ENCODE results near the gene ZSWIM9. TPM values are rescaled to one million over a fixed set of nuclear protein-coding genes. Genes with fewer than 3 reads are reported as not detected.

The ZSWIM9 gene
- total and polyA plus RNA-seq, 2 donors (not counting 3 experiments of a cell fraction or from before 2014, with no cell fraction given): 1.0 to 8.6 TPM

- H3K4me1 ChIP-seq (ENCODE audit: control insufficient read depth, extremely low read depth, insufficient read depth, low read length): peaks cover 10% of the 10 kb centered on the region
- intact Hi-C loops (cut with micrococcal nuclease) (no loop called here), dilution Hi-C loops (cut with MboI; ENCODE audit: extremely low pct_ligation_motif_present, low sequenced_read_pairs) (no loop called here)
- H3K4me2 ChIP-seq (ENCODE audit: insufficient read depth, low read length): no peak overlapping the region
- TF ChIP-seq GATA2 (IDR thresholded peaks at IDR 0.05; ENCODE audit: insufficient read depth, insufficient read length, low read depth, low read length) (no peak), EZH2 (IDR thresholded peaks at IDR 0.05; ENCODE audit: borderline replicate concordance, low read depth, low read length, severe bottlenecking) (no peak), FOS (IDR thresholded peaks at IDR 0.05; ENCODE audit: borderline replicate concordance, insufficient read depth, low read length) (no peak), POLR2A (IDR thresholded peaks at IDR 0.05; ENCODE audit: low read depth, low read length) (no peak), MAX (IDR thresholded peaks at IDR 0.05; ENCODE audit: insufficient read depth, insufficient read length) (no peak), CTCF (IDR thresholded peaks at IDR 0.05; ENCODE audit: extremely low read depth in 1 of 2, insufficient read depth in 1 of 2, low read depth in 1 of 2, low read length in 2 of 2) (no peak), MYC (IDR thresholded peaks at IDR 0.05; ENCODE audit: low read depth, low read length) (no peak), POLR2AphosphoS5 (IDR thresholded peaks at IDR 0.05; ENCODE audit: insufficient read depth, low read depth, low read length) (no peak), JUN (IDR thresholded peaks at IDR 0.05; ENCODE audit: borderline replicate concordance, insufficient read depth, insufficient read length, low read depth) (no peak)
- no peaks in the 10 kb centered on the region for H3K27me3 ChIP-seq (ENCODE audit: control insufficient read depth in 2 of 2, insufficient read depth in 2 of 2, low read length in 2 of 2)
- no peak overlapping the region for H3K4me3 ChIP-seq (replicated peaks in 1 of 3; ENCODE audit: insufficient read depth in 1 of 3, low read depth in 1 of 3, low read length in 3 of 3)
- peaks cover 12% of the 10 kb centered on the region for H3K79me2 ChIP-seq (ENCODE audit: control insufficient read depth, insufficient read depth, low read length)
- BruUV-seq (replicated peaks): no TSS peak
- no peaks in the 10 kb centered on the region for H3K9me1 ChIP-seq (replicated peaks; ENCODE audit: control insufficient read depth, extremely low read depth, insufficient read depth, low read length)
- H3K36me3 ChIP-seq (ENCODE audit: control insufficient read depth in 2 of 2, extremely low read depth in 1 of 2, insufficient read depth in 2 of 2, low read length in 2 of 2): peaks cover 0 to 6% of the 10 kb centered on the region in 2 experiments
- POLR2A ChIA-PET: no interaction called here
- H3K9ac ChIP-seq (replicated peaks; ENCODE audit: extremely low read depth, insufficient read depth, low read length): no peak overlapping the region
- CTCF ChIA-PET: interaction anchor here (0.7 kb wide), 1 partner anchor 158 kb away, joined by 4 read pairs; no protein-coding TSS in a partner anchor
- no peaks in the 10 kb centered on the region for H3K9me3 ChIP-seq (replicated peaks; ENCODE audit: control insufficient read depth, insufficient read depth, low read length)
- FAIRE-seq (no peak), DNase-seq (ENCODE audit: low read depth, low spot score) (no peak)
- H3K27ac ChIP-seq (ENCODE audit: insufficient read depth, low read depth, low read length): no peak overlapping the region
- H2AFZ ChIP-seq (ENCODE audit: low read depth, low read length): no peak overlapping the region
- H4K20me1 ChIP-seq (replicated peaks; ENCODE audit: control insufficient read depth, extremely low read depth, insufficient read depth, low read length): no peaks in the 10 kb centered on the region
Measured at GRCh38 chr19:48175578-48175977, 5.1 kb downstream of the ZSWIM9 start.

Data from endothelial cell of umbilical vein (primary cell).